ENCODE measurements around the gene NHLRC1. TPM values are rescaled to one million over a fixed set of nuclear protein-coding genes. Genes with fewer than 3 reads are reported as not detected.
"Not testable (repeated sequence)": the region's sequence is repeated elsewhere in the genome, so short reads cannot be mapped to it uniquely, and the experiment has no call there.

NHLRC1 gene
- polyA plus RNA-seq, 3 donors: 0.75 to 3.1 (median 1.4) TPM

DNA sequence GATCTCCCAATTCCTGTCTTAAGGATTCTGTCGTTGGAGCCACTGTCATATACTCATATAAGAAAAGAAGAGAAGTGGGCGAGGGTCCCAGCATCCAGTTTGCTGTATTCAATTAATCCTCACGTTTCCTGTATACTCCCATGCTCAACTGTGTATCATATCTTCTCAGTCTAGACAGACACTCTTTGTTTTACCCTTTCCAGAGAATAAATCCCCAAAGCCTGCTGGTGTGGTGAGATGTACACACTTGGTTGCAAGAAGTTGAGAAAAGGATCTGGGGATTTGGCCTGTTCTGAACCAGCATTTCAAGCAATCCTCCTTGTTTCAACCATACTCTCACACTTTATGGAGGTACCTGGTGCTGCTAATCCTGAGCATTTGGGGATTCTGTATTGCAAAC lies 29.3 kb upstream of the NHLRC1 start:
- peaks cover 42% of the 10 kb centered on the region for H3K4me1 Mint-ChIP-seq
- Histone ChIP-seq H3K27ac (ENCODE audit: low read depth in 1 of 2, low read length in 2 of 2) (peak overlapping the region in 1 of 2 donors; percentile 95), H3K4me3 (replicated peaks in 1 of 3; ENCODE audit: low read depth in 2 of 3, low read length in 3 of 3) (no peak overlapping the region), H4K20me1 (ENCODE audit: insufficient read depth, low read length) (peaks cover 10% of the 10 kb centered on the region), H3K4me1 (ENCODE audit: control insufficient read depth in 1 of 2, insufficient read depth in 2 of 2, low read length in 2 of 2) (peaks cover 29 to 39% of the 10 kb centered on the region in 2 donors), H3K36me3 (replicated peaks in 1 of 2; ENCODE audit: control insufficient read depth in 1 of 2, insufficient read depth in 2 of 2, low read length in 2 of 2) (peaks cover 23% of the 10 kb centered on the region in 2 donors), H3K4me2 (replicated peaks; ENCODE audit: extremely low read depth, low read length, poor library complexity, severe bottlenecking) (no peak overlapping the region), H3K9ac (ENCODE audit: insufficient read depth, low read length, poor library complexity, severe bottlenecking) (no peak overlapping the region), H3K27me3 (ENCODE audit: control insufficient read depth in 2 of 2, insufficient read depth in 2 of 2, low read length in 2 of 2) (no peaks in the 10 kb centered on the region), H3K9me3 (replicated peaks in 1 of 2; ENCODE audit: control insufficient read depth in 1 of 2, insufficient read depth in 1 of 2, low read length in 2 of 2) (no peaks in the 10 kb centered on the region), H2AFZ (ENCODE audit: insufficient read depth, low read depth, low read length, poor library complexity, severe bottlenecking) (no peak overlapping the region), H3K79me2 (ENCODE audit: insufficient read depth, low read length) (peaks cover 59% of the 10 kb centered on the region)
- WGBS (ENCODE audit: insufficient coverage): no CpG with 5 or more reads among the region's 3 CpGs
- TF ChIP-seq, protein P1, sequence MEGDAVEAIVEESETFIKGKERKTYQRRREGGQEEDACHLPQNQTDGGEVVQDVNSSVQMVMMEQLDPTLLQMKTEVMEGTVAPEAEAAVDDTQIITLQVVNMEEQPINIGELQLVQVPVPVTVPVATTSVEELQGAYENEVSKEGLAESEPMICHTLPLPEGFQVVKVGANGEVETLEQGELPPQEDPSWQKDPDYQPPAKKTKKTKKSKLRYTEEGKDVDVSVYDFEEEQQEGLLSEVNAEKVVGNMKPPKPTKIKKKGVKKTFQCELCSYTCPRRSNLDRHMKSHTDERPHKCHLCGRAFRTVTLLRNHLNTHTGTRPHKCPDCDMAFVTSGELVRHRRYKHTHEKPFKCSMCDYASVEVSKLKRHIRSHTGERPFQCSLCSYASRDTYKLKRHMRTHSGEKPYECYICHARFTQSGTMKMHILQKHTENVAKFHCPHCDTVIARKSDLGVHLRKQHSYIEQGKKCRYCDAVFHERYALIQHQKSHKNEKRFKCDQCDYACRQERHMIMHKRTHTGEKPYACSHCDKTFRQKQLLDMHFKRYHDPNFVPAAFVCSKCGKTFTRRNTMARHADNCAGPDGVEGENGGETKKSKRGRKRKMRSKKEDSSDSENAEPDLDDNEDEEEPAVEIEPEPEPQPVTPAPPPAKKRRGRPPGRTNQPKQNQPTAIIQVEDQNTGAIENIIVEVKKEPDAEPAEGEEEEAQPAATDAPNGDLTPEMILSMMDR (IDR thresholded peaks at IDR 0.05): no peak
- intact Hi-C loops (cut with micrococcal nuclease): loop anchor here (5.0 to 10.0 kb wide), 2 partner anchors 36 to 113 kb away; partner anchors contain the start of gene DEK (in 1 of the 2)
- H3K4me3 Mint-ChIP-seq: no peak overlapping the region
- H3K27me3 Mint-ChIP-seq (ENCODE audit: low read depth in 3 of 3): peaks cover 0 to 1% (median 0%) of the 10 kb centered on the region in 3 donors
- peak overlapping the region in 3 of 7 donors; percentile 15 to 33 (median 30) for H3K27ac Mint-ChIP-seq
- DNase-seq: no peak
- H3K9me3 Mint-ChIP-seq: peaks cover 0 to 3% (median 0%) of the 10 kb centered on the region in 7 donors
- peaks cover 31 to 52% of the 10 kb centered on the region in 2 donors for H3K36me3 Mint-ChIP-seq

DNA sequence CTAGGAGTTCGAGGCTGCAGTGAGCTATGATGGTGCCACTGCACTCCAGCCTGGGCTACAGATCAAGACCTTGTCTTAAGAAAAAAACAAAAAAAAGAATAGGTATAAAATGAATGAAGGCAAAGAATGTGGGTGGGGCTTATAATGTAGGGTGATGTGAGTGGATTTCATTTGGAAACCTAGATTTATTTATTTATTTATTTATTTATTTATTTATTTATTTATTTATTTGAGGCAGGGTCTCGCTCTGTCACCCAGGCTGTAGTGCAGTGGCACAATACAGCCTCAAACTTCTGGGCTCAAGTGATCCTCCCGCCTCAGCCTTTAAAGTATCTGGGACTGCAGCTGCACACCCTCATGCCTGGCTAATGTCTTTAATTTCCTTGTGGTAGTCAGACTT lies 28.9 kb upstream of the NHLRC1 start:
- not testable (repeated sequence) for H3K9me3 ChIP-seq (replicated peaks in 1 of 2; ENCODE audit: control insufficient read depth in 1 of 2, insufficient read depth in 1 of 2, low read length in 2 of 2); H3K4me2 ChIP-seq (replicated peaks; ENCODE audit: extremely low read depth, low read length, poor library complexity, severe bottlenecking); H3K27me3 ChIP-seq (ENCODE audit: control insufficient read depth in 2 of 2, insufficient read depth in 2 of 2, low read length in 2 of 2); H2AFZ ChIP-seq (ENCODE audit: insufficient read depth, low read depth, low read length, poor library complexity, severe bottlenecking); H4K20me1 ChIP-seq (ENCODE audit: insufficient read depth, low read length); DNase-seq; H3K27me3 Mint-ChIP-seq (ENCODE audit: low read depth in 3 of 3); H3K4me3 ChIP-seq (replicated peaks in 1 of 3; ENCODE audit: low read depth in 2 of 3, low read length in 3 of 3); H3K4me3 Mint-ChIP-seq; H3K9me3 Mint-ChIP-seq; H3K27ac ChIP-seq (ENCODE audit: low read depth in 1 of 2, low read length in 2 of 2); H3K9ac ChIP-seq (ENCODE audit: insufficient read depth, low read length, poor library complexity, severe bottlenecking)
- H3K4me1 Mint-ChIP-seq: peaks cover 40% of the 10 kb centered on the region
- peaks cover 31 to 56% of the 10 kb centered on the region in 2 donors for H3K36me3 Mint-ChIP-seq
- peaks cover 25 to 35% of the 10 kb centered on the region in 2 donors for H3K4me1 ChIP-seq (ENCODE audit: control insufficient read depth in 1 of 2, insufficient read depth in 2 of 2, low read length in 2 of 2)
- H3K79me2 ChIP-seq (ENCODE audit: insufficient read depth, low read length): peaks cover 54% of the 10 kb centered on the region
- H3K36me3 ChIP-seq (replicated peaks in 1 of 2; ENCODE audit: control insufficient read depth in 1 of 2, insufficient read depth in 2 of 2, low read length in 2 of 2): peaks cover 27% of the 10 kb centered on the region in 2 donors
- 100% methylated on average over 3 of the region's 3 CpGs for WGBS (ENCODE audit: insufficient coverage)
- intact Hi-C loops (cut with micrococcal nuclease): loop anchor here (5.0 to 10.0 kb wide), 2 partner anchors 36 to 113 kb away; partner anchors contain the start of gene DEK (in 1 of the 2)
- H3K27ac Mint-ChIP-seq: peak overlapping the region in 3 of 7 donors; percentile 15 to 80 (median 33)
